HepG2 (cell line): ENCODE data around the gene CABLES2. TPM values are rescaled to one million over a fixed set of nuclear protein-coding genes. Genes with fewer than 3 reads are reported as not detected.

Source experiments
- GTF3A ChIP-seq: sonication (generic); formaldehyde crosslinking; conservative IDR thresholded peaks from 2 replicates; pipeline ENCODE4 v1.4.0; 2020; ENCODE audit warnings: mild to moderate bottlenecking, missing genetic modification reagents
- GZF1 ChIP-seq: sonication (generic); formaldehyde crosslinking; IDR thresholded peaks from 2 replicates; pipeline ENCODE4 v1.5.1; 2020; ENCODE audit warnings: mild to moderate bottlenecking, missing genetic modification reagents
- HNRNPL ChIP-seq: fragments of 200-400 bp; formaldehyde crosslinking; IDR thresholded peaks from 2 replicates; pipeline ENCODE4 v1.6.1; 2017; ENCODE audit warnings: mild to moderate bottlenecking, low read depth, low read length
- JDP2 ChIP-seq: sonication (generic); formaldehyde crosslinking; IDR thresholded peaks from 2 replicates; pipeline ENCODE4 v1.8.1; 2022; ENCODE audit warnings: missing genetic modification reagents, borderline replicate concordance
- KLF12 ChIP-seq: sonication (generic); formaldehyde crosslinking; IDR thresholded peaks from 2 replicates; pipeline ENCODE4 v1.4.0; 2020; ENCODE audit warnings: missing genetic modification reagents, borderline replicate concordance
- MXI1 ChIP-seq: IDR thresholded peaks from 3 replicates; pipeline ENCODE4 v1.6.1; 2012; ENCODE audit warnings: low read depth, low read length, inconsistent platforms, borderline replicate concordance
- NR2F2 ChIP-seq: IDR thresholded peaks from 2 replicates; pipeline ENCODE4 v1.6.1; 2012; ENCODE audit warnings: low read depth, inconsistent platforms, borderline replicate concordance
- PCBP1 ChIP-seq: fragments of 200-400 bp; formaldehyde crosslinking; IDR thresholded peaks from 2 replicates; pipeline ENCODE4 v1.6.1; 2017; ENCODE audit warnings: mild to moderate bottlenecking, low read depth, low read length, borderline replicate concordance
- SIN3A ChIP-seq: IDR thresholded peaks from 2 replicates; pipeline ENCODE4 v1.6.1; 2011; ENCODE audit warnings: low read depth, mild to moderate bottlenecking, control low read depth, low read length, borderline replicate concordance
- TP53 ChIP-seq: sonication (generic); formaldehyde crosslinking; conservative IDR thresholded peaks from 2 replicates; pipeline ENCODE4 v1.4.0; 2020; ENCODE audit warnings: missing genetic modification reagents
- TSC22D2 ChIP-seq: sonication (generic); formaldehyde crosslinking; IDR thresholded peaks from 2 replicates; pipeline ENCODE4 v1.5.1; 2020; ENCODE audit warnings: missing genetic modification reagents, mild to moderate bottlenecking, borderline replicate concordance
- ZKSCAN1 ChIP-seq: fragments of 150-350 bp; IDR thresholded peaks from 2 replicates; pipeline ENCODE4 v1.6.1; 2014; ENCODE audit warnings: low read length
- ZMYM4 ChIP-seq: sonication (generic); formaldehyde crosslinking; IDR thresholded peaks from 2 replicates; pipeline ENCODE4 v1.8.1; 2023; ENCODE audit warnings: mild to moderate bottlenecking, missing genetic modification reagents
- ZNF557 ChIP-seq: sonication (generic); formaldehyde crosslinking; IDR thresholded peaks from 2 replicates; pipeline ENCODE4 v1.4.0; 2020; ENCODE audit warnings: missing genetic modification reagents
- ZNF761 ChIP-seq: sonication (generic); formaldehyde crosslinking; conservative IDR thresholded peaks from 2 replicates; pipeline ENCODE4 v1.4.0; 2020; ENCODE audit warnings: mild to moderate bottlenecking, missing genetic modification reagents
- polyA plus RNA-seq, 8 experiments: library from polyadenylated mRNA; depleted of rRNA in 3 of 8; stranded (reverse) in 7 of 8; unstranded in 1 of 8; fragments of >200 nt; fragmentation: Illumina TruSeq in 4 of 8; extraction: Trizol in 4 of 8; gene quantifications; 2 replicates each; pipeline versions ENCODE4 v1.2.1 to v1.2.3, GENCODE V29; 2011 to 2016; ENCODE audit warnings: low read depth in 4 of 8, missing spikeins in 1 of 8, mixed read lengths in 1 of 8; ENCODE audit not compliant: insufficient read depth in 1 of 8
- total RNA-seq, 5 experiments: library from RNA; depleted of rRNA; stranded (reverse); fragments of >200 nt; fragmentation: Illumina TruSeq; extraction: Trizol; gene quantifications; 2 replicates each; pipeline ENCODE4 v1.2.3, GENCODE V29; 2016; ENCODE audit warnings: low read depth in 1 of 5
- TF ChIP-seq, protein P1 (sequence below): sonication (generic); formaldehyde crosslinking; IDR thresholded peaks from 2 replicates; pipeline ENCODE4 v1.4.0; 2020; ENCODE audit warnings: mild to moderate bottlenecking, missing genetic modification reagents
- TF ChIP-seq, protein P2 (sequence below): IDR thresholded peaks from 2 replicates; pipeline ENCODE4 v1.6.1; 2016; ENCODE audit warnings: low read depth, borderline replicate concordance
- TF ChIP-seq, protein P3 (sequence below): IDR thresholded peaks from 2 replicates; pipeline ENCODE4 v1.6.1; 2016; ENCODE audit warnings: missing compliant biosample characterization, missing genetic modification reagents, borderline replicate concordance
- TF ChIP-seq, protein P4 (sequence below): IDR thresholded peaks from 2 replicates; pipeline ENCODE4 v1.6.1; 2012; ENCODE audit warnings: low read depth, low read length, improper control_type of control experiment
- TF ChIP-seq, protein P5 (sequence below): sonication (generic); formaldehyde crosslinking; IDR thresholded peaks from 2 replicates; pipeline ENCODE4 v1.8.1; 2023; ENCODE audit warnings: mild to moderate bottlenecking, inconsistent platforms, moderate library complexity, missing genetic modification reagents, borderline replicate concordance

The CABLES2 gene
- total and polyA plus RNA-seq, 2 of the 13 experiments (the other 11 are each of a cell fraction or from before 2014, with no cell fraction given) = 5.2 to 9.7 TPM

DNA sequence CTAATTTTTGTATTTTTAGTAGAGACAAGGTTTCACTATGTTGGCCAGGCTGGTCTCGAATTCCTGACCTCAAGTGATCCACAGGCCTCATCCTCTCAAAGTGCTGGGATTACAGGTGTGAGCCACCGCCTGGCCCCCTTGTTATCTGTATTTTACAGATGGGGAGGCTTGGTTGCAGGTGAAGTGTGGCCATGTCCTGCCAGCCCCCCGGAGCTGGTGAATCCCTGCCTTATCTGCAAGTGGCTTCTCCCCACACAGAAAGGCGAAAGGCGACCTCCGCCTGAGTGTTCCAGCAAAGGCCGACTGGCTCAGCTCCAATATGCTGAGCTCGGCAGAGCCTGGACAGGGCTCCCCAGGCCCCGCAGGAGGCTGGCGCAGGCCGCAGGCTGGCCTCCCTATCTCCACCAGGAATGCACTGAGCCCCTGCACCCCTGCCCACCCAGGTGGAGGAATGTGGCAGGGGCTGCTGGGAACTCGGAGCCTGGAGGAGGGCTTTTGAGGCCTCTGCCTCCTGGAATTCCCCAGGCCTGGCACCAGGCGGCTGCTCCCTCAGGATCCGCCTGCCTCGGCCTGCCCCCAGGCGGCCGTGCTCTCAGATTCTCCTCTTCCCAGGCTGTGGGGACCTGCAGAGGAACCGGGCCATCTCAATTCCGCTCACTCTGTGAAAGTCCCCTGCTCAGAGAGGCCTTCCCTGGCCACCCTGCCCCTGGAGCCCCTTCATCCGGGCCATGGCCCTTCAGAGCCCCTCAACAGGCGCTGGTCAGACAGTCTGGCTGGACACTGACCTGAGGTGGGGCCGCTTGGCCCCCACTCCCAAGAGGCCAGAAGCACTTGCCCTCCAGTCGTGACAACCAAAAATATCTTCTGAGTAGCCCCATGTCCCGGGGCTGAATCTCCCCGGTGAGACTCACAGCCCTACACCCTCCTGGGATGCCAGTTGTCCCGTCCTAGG is 30.7 kb downstream of the CABLES2 start (continued):
- TF ChIP-seq, protein P1, sequence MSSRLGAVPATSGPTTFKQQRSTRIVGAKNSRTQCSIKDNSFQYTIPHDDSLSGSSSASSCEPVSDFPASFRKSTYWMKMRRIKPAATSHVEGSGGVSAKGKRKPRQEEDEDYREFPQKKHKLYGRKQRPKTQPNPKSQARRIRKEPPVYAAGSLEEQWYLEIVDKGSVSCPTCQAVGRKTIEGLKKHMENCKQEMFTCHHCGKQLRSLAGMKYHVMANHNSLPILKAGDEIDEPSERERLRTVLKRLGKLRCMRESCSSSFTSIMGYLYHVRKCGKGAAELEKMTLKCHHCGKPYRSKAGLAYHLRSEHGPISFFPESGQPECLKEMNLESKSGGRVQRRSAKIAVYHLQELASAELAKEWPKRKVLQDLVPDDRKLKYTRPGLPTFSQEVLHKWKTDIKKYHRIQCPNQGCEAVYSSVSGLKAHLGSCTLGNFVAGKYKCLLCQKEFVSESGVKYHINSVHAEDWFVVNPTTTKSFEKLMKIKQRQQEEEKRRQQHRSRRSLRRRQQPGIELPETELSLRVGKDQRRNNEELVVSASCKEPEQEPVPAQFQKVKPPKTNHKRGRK (CRISPR knock-in tag) = no peak
- TF ChIP-seq ZNF557 (CRISPR knock-in tag) = peak; percentile 78; the same call in 1 of the 2 replicates
- TF ChIP-seq ZKSCAN1 = peak; percentile 27; the same call in 1 of the 2 replicates
- TF ChIP-seq, protein P2, sequence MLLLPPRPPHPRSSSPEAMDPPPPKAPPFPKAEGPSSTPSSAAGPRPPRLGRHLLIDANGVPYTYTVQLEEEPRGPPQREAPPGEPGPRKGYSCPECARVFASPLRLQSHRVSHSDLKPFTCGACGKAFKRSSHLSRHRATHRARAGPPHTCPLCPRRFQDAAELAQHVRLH (CRISPR knock-in tag) = peak; percentile 80; the same call in 1 of the 2 replicates
- no peak; the same call in none of the 2 replicates for TF ChIP-seq TP53
- TF ChIP-seq GZF1 (CRISPR knock-in tag) = no peak; the same call in 1 of the 2 replicates
- peak; percentile 40; the same call in 1 of the 2 replicates for TF ChIP-seq NR2F2
- TF ChIP-seq, protein P3, sequence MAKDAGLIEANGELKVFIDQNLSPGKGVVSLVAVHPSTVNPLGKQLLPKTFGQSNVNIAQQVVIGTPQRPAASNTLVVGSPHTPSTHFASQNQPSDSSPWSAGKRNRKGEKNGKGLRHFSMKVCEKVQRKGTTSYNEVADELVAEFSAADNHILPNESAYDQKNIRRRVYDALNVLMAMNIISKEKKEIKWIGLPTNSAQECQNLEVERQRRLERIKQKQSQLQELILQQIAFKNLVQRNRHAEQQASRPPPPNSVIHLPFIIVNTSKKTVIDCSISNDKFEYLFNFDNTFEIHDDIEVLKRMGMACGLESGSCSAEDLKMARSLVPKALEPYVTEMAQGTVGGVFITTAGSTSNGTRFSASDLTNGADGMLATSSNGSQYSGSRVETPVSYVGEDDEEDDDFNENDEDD (CRISPR knock-in tag) = peak; percentile 67; the same call in 1 of the 2 replicates
- TF ChIP-seq JDP2 = no peak
- peak; percentile 37; the same call in 1 of the 2 replicates for TF ChIP-seq ZMYM4
- TF ChIP-seq, protein P4, sequence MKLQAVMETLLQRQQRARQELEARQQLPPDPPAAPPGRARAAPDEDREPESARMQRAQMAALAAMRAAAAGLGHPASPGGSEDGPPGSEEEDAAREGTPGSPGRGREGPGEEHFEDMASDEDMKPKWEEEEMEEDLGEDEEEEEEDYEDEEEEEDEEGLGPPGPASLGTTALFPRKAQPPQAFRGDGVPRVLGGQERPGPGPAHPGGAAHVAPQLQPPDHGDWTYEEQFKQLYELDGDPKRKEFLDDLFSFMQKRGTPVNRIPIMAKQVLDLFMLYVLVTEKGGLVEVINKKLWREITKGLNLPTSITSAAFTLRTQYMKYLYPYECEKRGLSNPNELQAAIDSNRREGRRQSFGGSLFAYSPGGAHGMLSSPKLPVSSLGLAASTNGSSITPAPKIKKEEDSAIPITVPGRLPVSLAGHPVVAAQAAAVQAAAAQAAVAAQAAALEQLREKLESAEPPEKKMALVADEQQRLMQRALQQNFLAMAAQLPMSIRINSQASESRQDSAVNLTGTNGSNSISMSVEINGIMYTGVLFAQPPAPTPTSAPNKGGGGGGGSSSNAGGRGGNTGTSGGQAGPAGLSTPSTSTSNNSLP = 0 out of 2 replicates have a peak, but pooled peaks have one; percentile 10
- TF ChIP-seq PCBP1 = peak; percentile 79; the same call in 1 of the 2 replicates
- TF ChIP-seq KLF12 (CRISPR knock-in tag) = peak; percentile 75
- peak; percentile 84; the same call in 1 of the 2 replicates for TF ChIP-seq SIN3A
- peak; percentile 87; the same call in 1 of the 2 replicates for TF ChIP-seq GTF3A (CRISPR knock-in tag)
- TF ChIP-seq MXI1 = peak; percentile 68; the same call in 1 of the 3 replicates
- TF ChIP-seq TSC22D2 (CRISPR knock-in tag) = peak; percentile 75; the same call in 1 of the 2 replicates
- TF ChIP-seq HNRNPL = peak; percentile 98
- TF ChIP-seq, protein P5, sequence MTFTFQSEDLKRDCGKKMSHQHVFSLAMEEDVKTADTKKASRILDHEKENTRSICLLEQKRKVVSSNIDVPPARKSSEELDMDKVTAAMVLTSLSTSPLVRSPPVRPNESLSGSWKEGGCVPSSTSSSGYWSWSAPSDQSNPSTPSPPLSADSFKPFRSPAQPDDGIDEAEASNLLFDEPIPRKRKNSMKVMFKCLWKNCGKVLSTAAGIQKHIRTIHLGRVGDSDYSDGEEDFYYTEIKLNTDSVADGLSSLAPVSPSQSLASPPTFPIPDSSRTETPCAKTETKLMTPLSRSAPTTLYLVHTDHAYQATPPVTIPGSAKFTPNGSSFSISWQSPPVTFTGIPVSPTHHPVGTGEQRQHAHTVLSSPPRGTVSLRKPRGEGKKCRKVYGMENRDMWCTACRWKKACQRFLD (CRISPR knock-in tag) = no peak; the same call in 1 of the 2 replicates
- TF ChIP-seq ZNF761 (CRISPR knock-in tag) = peak; percentile 53; the same call in 1 of the 2 replicates
